Retinal pigment epithelial cell (primary cell): ENCODE results near the gene APLP2.
"Not testable (repeated sequence)": the region's sequence is repeated elsewhere in the genome, so short reads cannot be mapped to it uniquely, and the experiment has no call there.

Experiments used
- DNase-seq: peaks from one replicate; pipeline ENCODE4 v3.0.0-alpha.2; 2010; ENCODE audit warnings: low read depth
- H3K4me3 ChIP-seq: 2 replicates; pipeline ENCODE4 v1.5.1; 2011; ENCODE audit warnings: mild to moderate bottlenecking, low read length, control low read depth, moderate library complexity
- TF ChIP-seq, protein P1 (sequence below): conservative IDR thresholded peaks from 2 replicates; pipeline ENCODE4 v1.5.1; 2011; ENCODE audit warnings: low read depth, low read length, control low read depth, inconsistent platforms

APLP2 gene

DNA sequence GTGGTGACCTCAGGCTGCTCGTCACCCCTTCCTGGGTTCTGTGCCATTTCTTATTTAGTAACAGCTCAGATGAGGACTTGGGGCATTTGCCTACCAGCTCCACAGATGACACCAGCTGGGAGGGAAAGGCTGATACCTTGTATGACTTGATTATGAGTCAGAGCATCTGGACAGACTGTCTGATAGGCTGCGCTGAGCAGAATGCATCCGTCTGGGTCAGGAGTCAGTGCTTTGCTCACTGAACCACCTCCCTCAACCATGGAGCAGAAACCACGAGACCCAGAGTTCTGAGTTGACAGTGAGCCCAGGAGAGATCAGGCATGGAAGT is 96.7 kb downstream of the APLP2 start:
- TF ChIP-seq, protein P1, sequence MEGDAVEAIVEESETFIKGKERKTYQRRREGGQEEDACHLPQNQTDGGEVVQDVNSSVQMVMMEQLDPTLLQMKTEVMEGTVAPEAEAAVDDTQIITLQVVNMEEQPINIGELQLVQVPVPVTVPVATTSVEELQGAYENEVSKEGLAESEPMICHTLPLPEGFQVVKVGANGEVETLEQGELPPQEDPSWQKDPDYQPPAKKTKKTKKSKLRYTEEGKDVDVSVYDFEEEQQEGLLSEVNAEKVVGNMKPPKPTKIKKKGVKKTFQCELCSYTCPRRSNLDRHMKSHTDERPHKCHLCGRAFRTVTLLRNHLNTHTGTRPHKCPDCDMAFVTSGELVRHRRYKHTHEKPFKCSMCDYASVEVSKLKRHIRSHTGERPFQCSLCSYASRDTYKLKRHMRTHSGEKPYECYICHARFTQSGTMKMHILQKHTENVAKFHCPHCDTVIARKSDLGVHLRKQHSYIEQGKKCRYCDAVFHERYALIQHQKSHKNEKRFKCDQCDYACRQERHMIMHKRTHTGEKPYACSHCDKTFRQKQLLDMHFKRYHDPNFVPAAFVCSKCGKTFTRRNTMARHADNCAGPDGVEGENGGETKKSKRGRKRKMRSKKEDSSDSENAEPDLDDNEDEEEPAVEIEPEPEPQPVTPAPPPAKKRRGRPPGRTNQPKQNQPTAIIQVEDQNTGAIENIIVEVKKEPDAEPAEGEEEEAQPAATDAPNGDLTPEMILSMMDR, result no peak
- no peak overlapping the region for H3K4me3 ChIP-seq
- DNase-seq, result peak; percentile 87

GRCh38 chr11:130167146-130167545 is 97.5 kb downstream of the APLP2 start:
- TF ChIP-seq, protein P1, result no peak
- H3K4me3 ChIP-seq, result no peak overlapping the region
- DNase-seq, result no peak

DNA sequence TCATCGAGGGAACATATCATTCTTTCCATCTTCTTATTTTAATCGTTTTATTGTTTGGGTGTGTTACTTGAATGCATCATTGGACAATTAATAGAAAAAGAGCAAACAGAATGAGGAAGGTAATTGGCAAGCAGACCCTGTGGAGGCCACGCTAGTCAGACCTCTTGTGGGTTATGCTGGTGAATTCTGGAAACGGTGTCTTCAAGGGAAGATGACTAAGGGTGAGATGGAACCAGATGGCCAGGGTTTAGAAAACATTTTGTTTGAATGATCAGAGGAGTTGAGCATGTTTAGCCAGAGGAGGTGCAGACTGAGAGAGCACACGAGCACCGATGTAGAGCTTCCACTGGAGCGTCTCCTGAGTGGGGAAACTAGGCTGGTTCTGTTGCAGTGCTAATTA is 98.4 kb downstream of the APLP2 start:
- TF ChIP-seq, protein P1, result no peak
- H3K4me3 ChIP-seq, result no peak overlapping the region
- no peak for DNase-seq

DNA sequence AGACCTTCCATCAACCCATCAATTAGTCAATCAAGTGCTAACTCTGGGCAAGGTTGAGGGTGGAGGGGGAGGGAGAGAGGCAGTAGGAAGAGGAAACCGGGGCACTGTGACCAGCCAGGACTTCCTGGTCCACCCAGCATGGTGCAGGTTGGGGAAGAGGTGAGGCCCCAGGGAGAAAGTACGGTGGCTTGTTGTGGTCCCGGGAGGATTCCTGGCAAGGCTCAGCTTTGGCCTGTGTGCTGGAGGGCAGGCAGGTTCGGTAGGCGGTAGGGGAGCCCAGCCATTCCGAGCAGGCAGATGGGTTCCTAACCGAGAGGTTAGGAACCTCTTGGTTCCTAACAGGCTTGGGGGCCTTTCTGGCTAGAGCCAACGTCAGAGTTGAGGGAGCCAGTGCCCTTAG is 100.7 kb downstream of the APLP2 start:
- H3K4me3 ChIP-seq, result no peak overlapping the region
- DNase-seq, result no peak
- TF ChIP-seq, protein P1, result no peak

GRCh38 chr11:130171534-130171933 is 101.8 kb downstream of the APLP2 start:
- no peak overlapping the region for H3K4me3 ChIP-seq
- no peak for DNase-seq
- TF ChIP-seq, protein P1, result no peak

DNA sequence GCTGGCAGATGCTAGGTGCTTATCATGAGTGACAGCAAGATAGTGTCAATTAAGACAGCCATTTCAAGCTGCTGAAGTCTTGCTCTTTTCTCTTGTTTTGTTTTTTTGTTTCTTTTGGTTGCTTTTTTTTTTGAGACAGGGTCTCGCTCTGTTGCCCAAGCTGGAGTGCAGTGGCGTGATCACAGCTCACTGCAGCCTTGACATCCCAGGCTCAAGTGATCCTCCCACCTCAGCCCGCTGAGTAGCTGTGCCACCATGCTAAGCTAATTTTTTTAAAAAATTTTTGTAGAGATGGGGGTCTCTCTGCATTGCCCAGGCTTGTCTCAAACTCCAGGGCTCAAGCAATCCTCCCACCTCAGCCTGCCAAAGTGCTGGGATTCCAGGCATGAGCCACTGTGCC is 102.3 kb downstream of the APLP2 start:
- H3K4me3 ChIP-seq, DNase-seq: not testable (repeated sequence)

GRCh38 chr11:130174642-130175041 is 104.9 kb downstream of the APLP2 start:
- H3K4me3 ChIP-seq, result no peak overlapping the region
- DNase-seq, result no peak
- TF ChIP-seq, protein P1, result no peak

DNA sequence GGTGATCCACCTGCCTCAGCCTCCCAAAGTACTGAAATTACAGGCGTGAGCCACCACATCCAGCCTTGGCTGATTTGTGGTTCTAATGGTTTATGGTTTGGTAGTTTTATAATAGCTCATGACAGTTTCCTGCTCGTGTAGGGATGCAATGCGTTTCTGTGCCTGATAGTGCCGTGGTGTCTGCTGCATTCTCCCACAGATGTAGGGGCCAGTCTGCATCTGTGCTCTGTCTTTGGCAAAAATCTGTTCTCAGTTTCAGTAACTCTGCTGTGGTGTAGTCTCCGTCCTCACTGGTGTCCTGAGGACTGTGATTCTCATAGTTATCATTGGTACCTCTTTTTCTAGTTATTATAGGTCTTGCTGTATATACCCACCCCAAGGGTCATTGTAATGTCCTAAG is 106.2 kb downstream of the APLP2 start:
- DNase-seq, result no peak
- TF ChIP-seq, protein P1, result no peak
- no peak overlapping the region for H3K4me3 ChIP-seq
